K562 (cell line): ENCODE data around the gene PDLIM7. TPM values are rescaled to one million over a fixed set of nuclear protein-coding genes. Genes with fewer than 3 reads are reported as not detected.

Source experiments
- BCLAF1 ChIP-seq, 2 experiments: fragments of 450-650 bp in 1 of 2; IDR thresholded peaks; 2 replicates each; pipeline ENCODE4 v1.6.1; 2011 to 2017; ENCODE audit warnings: low read depth in 2 of 2, antibody characterized with exemption in 1 of 2, borderline replicate concordance in 1 of 2, low read length in 1 of 2, mild to moderate bottlenecking in 1 of 2, mixed read lengths in 1 of 2; ENCODE audit not compliant: control insufficient read depth in 1 of 2
- CBFA2T2 ChIP-seq: fragments of 450-650 bp; conservative IDR thresholded peaks from 2 replicates; pipeline ENCODE4 v1.6.1; 2017; ENCODE audit warnings: mild to moderate bottlenecking
- CBFA2T3 ChIP-seq: fragments of 450-650 bp; IDR thresholded peaks from 2 replicates; pipeline ENCODE4 v1.6.1; 2017
- CBX3 ChIP-seq, 2 experiments: IDR thresholded peaks; 1 replicate in 1 of 2; 2 replicates in 1 of 2; pipeline ENCODE4 v1.6.1; 2012; ENCODE audit warnings: inconsistent platforms in 2 of 2, low read length in 2 of 2, borderline replicate concordance in 1 of 2, control low read depth in 1 of 2
- CCAR2 ChIP-seq: fragments of 200-400 bp; formaldehyde crosslinking; IDR thresholded peaks from 2 replicates; pipeline ENCODE4 v1.6.1; 2017; ENCODE audit warnings: mild to moderate bottlenecking, low read depth, low read length
- E2F8 ChIP-seq: fragments of 450-650 bp; IDR thresholded peaks from 2 replicates; pipeline ENCODE4 v1.7.1; 2018; ENCODE audit warnings: mild to moderate bottlenecking, low read depth; ENCODE audit not compliant: partially characterized antibody
- FOXK1 ChIP-seq: sonication (generic); formaldehyde crosslinking; IDR thresholded peaks from 2 replicates; pipeline ENCODE4 v1.8.0; 2022; ENCODE audit warnings: missing genetic modification reagents, mild to moderate bottlenecking, borderline replicate concordance
- HNRNPK ChIP-seq: fragments of 200-400 bp; formaldehyde crosslinking; IDR thresholded peaks from one replicate; pipeline ENCODE4 v1.6.1; 2018; ENCODE audit warnings: mild to moderate bottlenecking, low read depth, low read length; ENCODE audit not compliant: poor library complexity, severe bottlenecking
- JUN ChIP-seq, 2 experiments: sonication (generic) in 1 of 2; formaldehyde crosslinking in 1 of 2; IDR thresholded peaks; 2 replicates each; pipeline versions ENCODE4 v1.6.1 to v1.8.0; 2012 to 2022; ENCODE audit warnings: borderline replicate concordance in 2 of 2, mild to moderate bottlenecking in 2 of 2, improper control_type of control experiment in 1 of 2, low read depth in 1 of 2, low read length in 1 of 2, missing genetic modification reagents in 1 of 2
- KAT7 ChIP-seq: sonication (generic); formaldehyde crosslinking; IDR thresholded peaks from 2 replicates; pipeline ENCODE4 v1.8.0; 2022; ENCODE audit warnings: missing genetic modification reagents, mild to moderate bottlenecking, borderline replicate concordance
- MAFG ChIP-seq: fragments of 450-650 bp; conservative IDR thresholded peaks from 2 replicates; pipeline ENCODE4 v1.6.1; 2016; ENCODE audit warnings: missing genetic modification characterization, missing compliant biosample characterization
- MAZ ChIP-seq, 2 experiments: fragments of 450-650 bp in 1 of 2; sonication (generic) in 1 of 2; formaldehyde crosslinking; IDR thresholded peaks in 1 of 2; conservative IDR thresholded peaks in 1 of 2; 2 replicates each; pipeline versions ENCODE4 v1.4.0 to v1.5.0; 2020; ENCODE audit warnings: mild to moderate bottlenecking in 1 of 2, missing genetic modification reagents in 1 of 2
- MEF2A ChIP-seq: IDR thresholded peaks from 2 replicates; pipeline ENCODE4 v1.6.1; 2011; ENCODE audit warnings: low read depth, mild to moderate bottlenecking, low read length, moderate library complexity; ENCODE audit not compliant: control insufficient read depth
- NR4A1 ChIP-seq, 2 experiments: fragments of 250-450 bp in 1 of 2; fragments of 450-650 bp in 1 of 2; sonication (Bioruptor Pico) in 1 of 2; IDR thresholded peaks; 2 replicates each; pipeline versions ENCODE4 v1.4.0 to v1.6.1; 2016 to 2020; ENCODE audit warnings: mild to moderate bottlenecking in 2 of 2, missing compliant biosample characterization in 1 of 2, missing genetic modification characterization in 1 of 2, moderate library complexity in 1 of 2
- SPI1 ChIP-seq: IDR thresholded peaks from 2 replicates; pipeline ENCODE4 v1.6.1; 2011; ENCODE audit warnings: low read depth, low read length, control low read depth, borderline replicate concordance
- TGIF2 ChIP-seq: sonication (generic); formaldehyde crosslinking; IDR thresholded peaks from 2 replicates; pipeline ENCODE4 v1.8.1; 2022; ENCODE audit warnings: mild to moderate bottlenecking, missing genetic modification reagents, moderate library complexity
- ZNF253 ChIP-seq: fragments of 250-450 bp; sonication (Bioruptor Pico); conservative IDR thresholded peaks from 2 replicates; pipeline ENCODE4 v1.6.1; 2021; ENCODE audit warnings: mild to moderate bottlenecking
- ZNF76 ChIP-seq: fragments of 250-450 bp; sonication (Bioruptor Pico); IDR thresholded peaks from 2 replicates; pipeline ENCODE4 v1.4.0; 2020; ENCODE audit warnings: mild to moderate bottlenecking, moderate library complexity, borderline replicate concordance
- polyA plus RNA-seq, 8 experiments: library from polyadenylated mRNA; depleted of rRNA in 4 of 8; stranded (reverse) in 5 of 8; unstranded in 3 of 8; fragments of >200 nt; fragmentation: Nextera tagmentation in 2 of 8; fragmentation: Illumina TruSeq in 1 of 8; extraction: Ambion mirVana in 2 of 8; extraction: Trizol in 1 of 8; gene quantifications; 2 replicates each; pipeline versions ENCODE4 v1.2.1 to v1.2.3, GENCODE V29; 2011 to 2014; ENCODE audit warnings: inconsistent platforms in 1 of 8, missing spikeins in 1 of 8
- total RNA-seq, 7 experiments: library from RNA; depleted of rRNA in 6 of 7; stranded (reverse); fragments of >200 nt in 6 of 7; fragmentation: Illumina TruSeq in 2 of 7; extraction: Trizol in 2 of 7; gene quantifications; 2 replicates each; pipeline versions ENCODE4 v1.2.1 to v1.2.3, GENCODE V29; 2011 to 2021; ENCODE audit warnings: low replicate concordance in 1 of 7
- TF ChIP-seq, protein P1 (sequence below): IDR thresholded peaks from 2 replicates; pipeline ENCODE4 v1.6.1; 2016; ENCODE audit warnings: missing genetic modification characterization, missing compliant biosample characterization

PDLIM7 gene
- total and polyA plus RNA-seq, 9 of the 15 experiments (the other 6 are each of a cell fraction or from before 2014, with no cell fraction given), result 2.1 to 124 (median 32.6) TPM

GRCh38 chr5:177509381-177509951 lies 12.1 kb upstream of the PDLIM7 start, which contains the start of gene DOK3 (continued):
- TF ChIP-seq BCLAF1 (IDR thresholded peaks at IDR 0.05; ENCODE audit: borderline replicate concordance in 1 of 2, control insufficient read depth in 1 of 2, low read depth in 2 of 2, low read length in 1 of 2) (no peak), MAZ (CRISPR knock-in tag; conservative IDR thresholded peaks at IDR 0.05 in 1 of 2, IDR thresholded peaks at IDR 0.05 in 1 of 2) (peak in 1 of 2 experiments; percentile 23; a peak in 1 of 4 replicates), HNRNPK (no peak), SPI1 (peak; percentile 97), E2F8 (no peak), MEF2A (no peak), ZNF76 (CRISPR knock-in tag) (no peak), FOXK1 (no peak), NR4A1 (CRISPR knock-in tag; IDR thresholded peaks at IDR 0.05) (0 out of 2 replicates have a peak, but pooled peaks have one; percentile 25), NR4A1 (tag; IDR thresholded peaks at IDR 0.05) (no peak), TGIF2 (CRISPR knock-in tag) (no peak), KAT7 (CRISPR knock-in tag) (no peak), CBX3 (IDR thresholded peaks at IDR 0.05; ENCODE audit: borderline replicate concordance in 1 of 2, low read length in 2 of 2) (no peak), MAFG (tag) (no peak), CBFA2T3 (peak; percentile 48), CBFA2T2 (peak; percentile 34), ZNF253 (CRISPR knock-in tag) (no peak), CCAR2 (no peak), JUN (IDR thresholded peaks at IDR 0.05; ENCODE audit: borderline replicate concordance, low read depth, low read length) (no peak), JUN (CRISPR knock-in tag; IDR thresholded peaks at IDR 0.05; ENCODE audit: borderline replicate concordance) (no peak)
- TF ChIP-seq, protein P1, sequence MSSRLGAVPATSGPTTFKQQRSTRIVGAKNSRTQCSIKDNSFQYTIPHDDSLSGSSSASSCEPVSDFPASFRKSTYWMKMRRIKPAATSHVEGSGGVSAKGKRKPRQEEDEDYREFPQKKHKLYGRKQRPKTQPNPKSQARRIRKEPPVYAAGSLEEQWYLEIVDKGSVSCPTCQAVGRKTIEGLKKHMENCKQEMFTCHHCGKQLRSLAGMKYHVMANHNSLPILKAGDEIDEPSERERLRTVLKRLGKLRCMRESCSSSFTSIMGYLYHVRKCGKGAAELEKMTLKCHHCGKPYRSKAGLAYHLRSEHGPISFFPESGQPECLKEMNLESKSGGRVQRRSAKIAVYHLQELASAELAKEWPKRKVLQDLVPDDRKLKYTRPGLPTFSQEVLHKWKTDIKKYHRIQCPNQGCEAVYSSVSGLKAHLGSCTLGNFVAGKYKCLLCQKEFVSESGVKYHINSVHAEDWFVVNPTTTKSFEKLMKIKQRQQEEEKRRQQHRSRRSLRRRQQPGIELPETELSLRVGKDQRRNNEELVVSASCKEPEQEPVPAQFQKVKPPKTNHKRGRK (tag), result no peak
